Body of pancreas (tissue), 4 donors: ENCODE results near the gene HOXA13. TPM values are rescaled to one million over a fixed set of nuclear protein-coding genes. Genes with fewer than 3 reads are reported as not detected.

Experiments
- ATAC-seq: fragments of 150-250 bp; one replicate; pipeline ENCODE4 v1.9.1; 2016
- DNase-seq, 4 donors: peaks; one replicate each; pipeline ENCODE4 v3.0.0-alpha.2; 2019
- H3K27ac ChIP-seq, 4 donors: fragments of 200-600 bp; sonication (generic); 1 replicate in 3 of 4; 2 replicates in 1 of 4; pipeline versions ENCODE4 v1.5.1 to v1.6.1; 2016 to 2019; ENCODE audit warnings: mild to moderate bottlenecking in 1 of 4, mixed read lengths in 1 of 4, moderate library complexity in 1 of 4
- H3K27me3 ChIP-seq, 2 donors: fragments of 200-600 bp; sonication (generic); one replicate each; pipeline ENCODE4 v1.6.0; 2016; ENCODE audit warnings: mild to moderate bottlenecking in 1 of 2
- H3K36me3 ChIP-seq, 2 donors: fragments of 200-600 bp; sonication (generic); replicated peaks in 1 of 2; 2 replicates each; pipeline ENCODE4 v1.5.1; 2016; ENCODE audit warnings: low read depth in 2 of 2; ENCODE audit not compliant: insufficient read depth in 1 of 2
- H3K4me1 ChIP-seq: fragments of 200-600 bp; sonication (generic); one replicate; pipeline ENCODE4 v1.6.0; 2016
- H3K4me3 ChIP-seq, 2 donors: fragments of 200-600 bp; sonication (generic); 1 replicate in 1 of 2; 2 replicates in 1 of 2; pipeline ENCODE4 v1.5.1; 2016 to 2019
- H3K9me3 ChIP-seq, 3 donors: fragments of 200-600 bp; sonication (generic); 1 replicate in 2 of 3; 2 replicates in 1 of 3; pipeline ENCODE4 v1.5.1; 2016
- CTCF ChIP-seq, 7 experiments: fragments of 450-650 bp in 4 of 7; fragments of 200-600 bp in 3 of 7; sonication (generic) in 3 of 7; IDR thresholded peaks; one replicate each; pipeline ENCODE4 v1.5.1; 2016 to 2019; ENCODE audit warnings: antibody characterized with exemption in 7 of 7
- POLR2A ChIP-seq, 3 donors: fragments of 450-650 bp; IDR thresholded peaks; one replicate each; pipeline ENCODE4 v1.6.1; 2016; ENCODE audit warnings: antibody characterized with exemption in 3 of 3, mild to moderate bottlenecking in 2 of 3
- WGBS, 2 donors: methylation state at CpG; one replicate each; pipeline ENCODE4 v1.1.5; 2017; 5-methylcytosine and 5-hydroxymethylcytosine counted together
- intact Hi-C: fragments of 100-400 bp; cut with DNase I; formaldehyde crosslinking; loops from one replicate; pipeline ENCODE4 v1.15.1; 2023
- total RNA-seq, 2 donors: library from RNA; depleted of rRNA; stranded (reverse); fragments of >200 nt; gene quantifications; one replicate each; pipeline ENCODE4 v1.1.0, GENCODE V29; 2016

HOXA13 gene
- total RNA-seq, 2 donors from 2014 or later: not detected

GRCh38 chr7:27214239-27214950 is 14.5 kb upstream of the HOXA13 start:
- ATAC-seq: no peak
- H3K4me1 ChIP-seq: peaks cover 19% of the 10 kb centered on the region
- H3K36me3 ChIP-seq: no peaks in the 10 kb centered on the region
- no peak overlapping the region for H3K4me3 ChIP-seq
- intact Hi-C loops: no loop called here
- TF ChIP-seq POLR2A (IDR thresholded peaks at IDR 0.05) (no peak), CTCF (IDR thresholded peaks at IDR 0.05) (no peak)
- peaks cover 0 to 27% of the 10 kb centered on the region in 2 donors for H3K27me3 ChIP-seq
- no peak for DNase-seq
- no peaks in the 10 kb centered on the region for H3K9me3 ChIP-seq
- 58 to 65% methylated on average over 8 of the region's 8 CpGs for WGBS, 2 donors
- H3K27ac ChIP-seq: no peak overlapping the region

GRCh38 chr7:27213433-27214238 is 13.7 kb upstream of the HOXA13 start:
- DNase-seq (no peak), ATAC-seq (no peak)
- Histone ChIP-seq H3K27ac (no peak overlapping the region), H3K36me3 (no peaks in the 10 kb centered on the region), H3K4me3 (no peak overlapping the region), H3K4me1 (peaks cover 19% of the 10 kb centered on the region), H3K9me3 (no peaks in the 10 kb centered on the region), H3K27me3 (peaks cover 0 to 34% of the 10 kb centered on the region in 2 donors)
- 25 to 37% methylated on average over 9 to 48 of the region's 50 CpGs for WGBS, 2 donors
- intact Hi-C loops: no loop called here
- TF ChIP-seq CTCF (IDR thresholded peaks at IDR 0.05): no peak
- TF ChIP-seq POLR2A (IDR thresholded peaks at IDR 0.05): no peak

GRCh38 chr7:27212497-27213432 is 12.9 kb upstream of the HOXA13 start:
- 10 to 16% methylated on average over 28 to 39 of the region's 52 CpGs for WGBS, 2 donors
- Histone ChIP-seq H3K4me3 (no peak overlapping the region), H3K27ac (no peak overlapping the region), H3K9me3 (no peaks in the 10 kb centered on the region), H3K4me1 (peaks cover 19% of the 10 kb centered on the region), H3K27me3 (peaks cover 0 to 39% of the 10 kb centered on the region in 2 donors), H3K36me3 (no peaks in the 10 kb centered on the region)
- TF ChIP-seq POLR2A (IDR thresholded peaks at IDR 0.05) (no peak), CTCF (IDR thresholded peaks at IDR 0.05) (no peak)
- intact Hi-C loops: no loop called here
- no peak for DNase-seq
- ATAC-seq: no peak

GRCh38 chr7:27211764-27212204 is 11.9 kb upstream of the HOXA13 start:
- H3K4me3 ChIP-seq: no peak overlapping the region
- ATAC-seq: no peak
- 56 to 66% methylated on average over 3 of the region's 3 CpGs for WGBS, 2 donors
- H3K36me3 ChIP-seq: no peaks in the 10 kb centered on the region
- intact Hi-C loops: no loop called here
- TF ChIP-seq CTCF (IDR thresholded peaks at IDR 0.05) (no peak), POLR2A (IDR thresholded peaks at IDR 0.05) (no peak)
- no peak for DNase-seq
- H3K27ac ChIP-seq: no peak overlapping the region
- peaks cover 0 to 41% of the 10 kb centered on the region in 2 donors for H3K27me3 ChIP-seq
- peaks cover 19% of the 10 kb centered on the region for H3K4me1 ChIP-seq
- no peaks in the 10 kb centered on the region for H3K9me3 ChIP-seq
